HPDE6-E6E7 (cell line): ENCODE measurements around the gene CALN1.
"Not testable (repeated sequence)": the region's sequence is repeated elsewhere in the genome, so short reads cannot be mapped to it uniquely, and the experiment has no call there.

Experiments
- DNase-seq: peaks from one replicate; pipeline ENCODE4 v3.0.0; 2011; ENCODE audit warnings: missing footprints; ENCODE audit errors: extremely low spot score

The CALN1 gene

DNA sequence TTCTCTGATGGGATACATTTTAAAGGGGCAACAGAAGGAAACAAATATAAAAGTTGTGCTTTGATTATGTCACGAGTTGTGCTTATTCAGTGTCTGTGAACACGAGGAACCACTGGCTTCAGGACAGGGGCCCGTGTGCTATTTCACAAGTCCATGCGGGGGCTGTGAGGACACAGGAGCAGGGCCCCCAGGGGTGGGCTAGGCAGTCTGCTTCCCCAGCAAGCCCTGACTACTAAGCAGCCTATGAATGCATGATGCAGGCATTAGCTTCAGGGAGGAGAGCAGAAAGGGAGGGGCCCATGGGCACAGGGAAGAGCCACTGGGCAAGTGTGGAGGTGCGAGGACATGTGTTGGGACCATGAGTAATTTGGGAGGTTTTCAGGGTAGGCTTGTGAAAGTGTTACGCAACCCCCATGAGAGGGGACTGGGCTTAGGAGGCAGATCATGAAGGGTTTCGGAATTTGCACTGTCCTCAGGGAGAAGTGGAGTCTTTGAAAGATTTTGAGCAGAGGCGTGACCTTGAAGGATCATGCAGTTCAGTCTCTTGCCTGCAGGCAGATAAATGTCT lies 424.9 kb downstream of the CALN1 start:
- DNase-seq: no peak

DNA sequence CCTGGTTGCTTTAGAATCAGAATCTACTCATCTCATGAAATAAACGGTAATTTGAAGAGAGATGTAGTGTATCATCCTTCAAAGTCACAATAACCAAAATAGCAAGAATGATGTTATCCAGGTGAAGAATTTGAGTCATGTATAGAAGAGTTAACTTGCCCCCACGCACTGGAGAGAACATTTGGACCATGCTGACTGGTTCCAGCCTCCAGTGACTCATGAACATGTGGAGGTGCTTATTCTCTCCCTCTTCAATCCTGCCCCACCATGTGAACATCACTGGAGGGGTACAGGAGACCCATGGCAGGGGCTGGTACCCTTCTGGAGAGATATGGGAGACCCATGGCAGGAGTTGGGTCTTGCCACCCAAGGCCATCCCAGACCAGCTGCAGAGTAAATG lies 427.8 kb downstream of the CALN1 start:
- no peak for DNase-seq

DNA sequence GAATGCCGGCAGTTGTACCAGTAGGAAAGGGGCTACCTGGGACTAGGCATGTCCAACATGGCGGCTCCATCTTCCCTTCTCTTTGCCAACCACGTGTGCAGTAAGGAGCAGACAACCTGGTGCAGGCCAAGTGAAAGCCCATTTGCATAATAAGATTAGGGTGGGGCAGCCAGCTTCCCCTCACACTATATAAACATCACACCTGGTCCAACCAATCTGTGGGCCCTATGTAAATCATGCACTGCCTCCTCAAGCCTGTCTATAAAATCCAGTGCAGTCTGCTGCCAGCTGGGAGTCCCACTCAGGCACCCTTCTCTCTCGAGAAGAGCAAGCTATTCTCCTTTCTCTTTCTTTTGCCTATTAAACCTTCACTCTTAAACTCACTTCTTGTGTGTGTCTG lies 429.3 kb downstream of the CALN1 start:
- DNase-seq: no peak

DNA sequence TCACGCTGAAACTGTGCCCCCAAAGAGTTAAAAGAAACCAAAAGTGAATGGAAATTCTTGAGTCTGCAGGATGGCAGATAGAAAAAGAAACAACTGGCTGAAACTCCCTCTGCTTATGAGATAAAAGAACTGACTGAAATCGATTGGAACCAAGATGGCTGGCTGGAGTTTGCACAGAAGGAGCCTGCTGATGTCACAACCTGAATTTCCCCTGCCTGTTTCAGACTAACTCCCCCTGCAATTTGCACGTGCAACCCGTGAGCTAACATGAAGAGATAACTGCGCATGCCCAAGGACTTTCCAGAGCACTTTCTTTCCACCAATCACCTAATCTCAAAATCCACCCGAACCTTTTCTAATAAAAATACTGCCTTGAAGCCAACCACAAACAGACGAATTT lies 435.5 kb downstream of the CALN1 start:
- DNase-seq: no peak

DNA sequence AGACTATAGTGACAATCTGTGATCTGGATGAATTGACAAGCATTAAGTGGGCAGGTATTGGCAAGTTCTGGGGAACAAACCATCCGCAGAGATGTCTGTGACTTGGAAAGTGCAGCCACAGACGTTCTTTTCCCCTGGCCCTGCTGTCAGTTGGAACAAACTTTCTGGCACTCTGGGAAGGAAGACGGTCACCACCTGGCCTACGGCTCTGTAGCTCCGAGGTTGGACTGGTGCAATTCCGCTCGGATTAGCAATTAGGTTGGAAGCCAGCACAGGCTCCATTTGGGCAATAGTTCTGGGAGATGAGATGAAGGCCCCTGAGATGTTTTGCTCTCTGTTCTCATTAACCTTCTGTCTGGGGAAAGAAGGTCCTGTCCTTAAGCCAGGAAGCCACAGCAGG lies 437.5 kb downstream of the CALN1 start:
- DNase-seq: no peak

DNA sequence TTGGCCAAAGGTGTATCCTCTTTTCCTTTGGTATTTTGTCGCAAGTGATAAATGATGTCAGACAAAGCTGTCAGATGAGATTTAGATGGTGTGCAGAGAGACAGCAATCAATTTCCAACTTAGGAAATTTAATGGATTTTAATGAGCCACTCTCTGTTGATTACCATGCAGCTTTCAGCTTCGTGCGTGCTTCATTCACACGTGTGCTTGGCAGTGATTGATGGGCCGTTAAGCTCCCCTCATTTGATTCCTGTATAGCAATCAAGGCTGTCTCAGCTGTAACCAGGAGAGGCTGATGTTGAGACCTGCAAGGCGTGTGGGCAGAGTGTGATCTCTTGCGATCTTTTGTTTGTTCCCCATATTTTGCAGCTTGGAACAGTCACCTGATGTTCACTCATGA lies 439.6 kb downstream of the CALN1 start:
- DNase-seq: no peak

DNA sequence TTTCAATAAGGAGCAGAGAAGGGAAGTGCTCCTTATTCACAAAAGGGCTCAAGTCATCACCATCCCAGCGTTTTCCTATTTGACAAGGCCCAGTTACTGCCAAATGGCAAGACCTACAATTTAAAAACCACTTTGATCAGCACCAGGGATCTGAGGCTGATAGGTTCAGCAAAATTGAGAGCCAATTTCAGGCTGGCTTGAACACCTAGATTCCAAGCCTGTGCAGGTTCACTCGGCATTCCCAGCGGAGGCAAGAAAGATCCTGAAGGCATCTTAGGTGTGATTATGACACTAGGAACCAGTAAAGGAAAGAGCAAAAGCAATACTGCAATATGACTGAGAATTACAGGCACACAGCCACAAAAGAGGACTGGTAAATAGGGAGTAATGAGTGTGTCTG lies 441.4 kb downstream of the CALN1 start:
- no peak for DNase-seq

DNA sequence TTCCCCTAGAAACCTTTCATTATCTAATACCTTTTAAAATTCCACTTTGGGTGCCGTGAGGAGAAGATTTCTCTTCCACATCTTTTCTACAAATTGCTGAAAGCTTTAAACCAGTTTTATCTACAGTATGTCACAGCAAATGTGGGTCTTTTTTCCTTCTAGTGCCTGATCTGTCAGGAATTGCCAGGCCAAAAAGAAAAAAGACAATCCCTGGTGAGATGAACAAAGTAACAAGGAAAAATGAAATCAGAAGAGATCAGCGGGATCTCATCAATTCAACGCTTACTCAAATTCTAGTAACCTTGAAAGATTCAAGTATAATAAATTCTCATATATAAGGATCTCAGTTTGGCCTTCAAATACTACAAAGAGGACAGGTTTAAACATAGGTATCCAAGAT lies 449.5 kb downstream of the CALN1 start:
- no peak for DNase-seq

DNA sequence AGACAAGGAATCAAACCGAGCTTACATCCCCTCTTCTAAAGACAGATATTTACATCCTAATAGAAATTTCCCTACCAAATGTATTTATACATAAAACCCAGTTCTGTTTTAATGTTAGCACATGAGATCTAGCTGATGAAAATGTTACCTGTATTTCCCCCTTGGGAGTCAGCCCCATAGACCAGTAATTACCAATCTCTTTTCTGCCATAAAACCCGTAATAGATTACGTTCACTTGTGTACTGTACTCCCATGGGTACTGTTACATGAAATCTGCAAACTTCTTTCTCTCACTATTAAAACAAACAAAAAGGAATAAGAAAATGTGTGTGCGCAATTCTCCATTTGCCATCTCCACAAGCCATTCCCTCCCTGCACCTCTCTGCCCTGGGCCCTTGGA lies 450.9 kb downstream of the CALN1 start:
- no peak for DNase-seq

DNA sequence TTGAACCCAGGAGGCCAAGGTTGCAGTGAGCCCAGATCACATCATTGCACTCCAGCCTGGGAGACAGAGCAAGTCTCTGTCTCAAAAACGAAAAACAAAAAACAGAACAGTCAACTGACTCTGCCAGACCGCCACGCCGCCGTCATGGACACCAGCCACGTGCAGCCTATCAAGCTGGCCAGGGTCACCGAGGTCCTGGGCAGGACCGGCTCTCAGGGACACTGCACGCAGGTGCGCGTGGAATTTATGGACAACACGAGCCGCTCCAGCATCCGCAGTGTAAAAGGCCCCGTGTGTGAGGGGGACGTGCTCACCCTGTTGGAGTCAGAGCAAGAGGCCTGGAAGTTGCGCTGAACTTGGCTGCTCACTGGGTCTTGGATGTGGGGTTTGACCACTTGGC lies 470.0 kb downstream of the CALN1 start:
- no peak for DNase-seq

DNA sequence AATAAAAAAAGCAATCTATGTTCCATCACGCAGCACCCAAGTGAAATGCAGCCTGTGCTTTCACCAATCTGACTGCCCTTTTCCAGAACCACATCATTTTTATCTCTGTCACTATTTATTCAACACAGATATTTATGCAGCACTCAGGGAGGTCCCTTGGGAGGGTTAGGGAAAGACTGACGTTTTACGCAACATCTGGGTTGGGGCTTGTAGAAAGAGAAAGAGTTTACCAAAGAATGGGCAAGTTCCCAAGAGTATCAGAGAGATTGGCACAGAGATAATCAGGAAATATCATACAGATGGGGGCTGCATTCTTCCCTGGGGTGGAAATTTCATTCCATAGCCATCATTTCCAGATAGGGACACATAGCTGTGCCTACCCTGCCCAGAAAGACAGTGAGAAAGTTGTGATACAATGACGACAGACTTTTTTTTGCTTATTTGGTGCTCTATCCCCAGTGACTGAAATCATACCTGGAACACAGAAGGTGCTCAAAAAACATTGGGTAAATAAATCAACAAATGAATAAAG lies 474.2 kb downstream of the CALN1 start:
- DNase-seq: no peak

DNA sequence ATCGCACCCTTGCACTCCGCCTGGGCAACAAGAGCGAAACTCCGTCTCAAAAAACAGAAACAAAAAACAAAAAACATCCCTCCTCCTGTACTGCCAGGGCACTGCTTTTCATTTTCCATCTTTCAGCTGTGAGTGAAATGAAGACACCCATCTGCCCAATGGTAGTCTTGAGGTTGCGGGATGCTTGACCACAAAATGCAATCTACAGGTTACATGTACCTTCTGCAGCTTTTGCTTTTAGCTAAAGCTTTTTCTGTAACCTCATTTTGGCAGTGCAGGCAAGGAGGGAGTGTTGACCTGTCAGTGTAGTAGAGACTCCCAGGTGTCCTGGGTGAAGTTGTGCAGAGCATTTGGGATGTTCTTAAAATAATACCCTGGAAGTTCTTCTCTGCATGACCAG lies 476.5 kb downstream of the CALN1 start:
- DNase-seq: no peak

DNA sequence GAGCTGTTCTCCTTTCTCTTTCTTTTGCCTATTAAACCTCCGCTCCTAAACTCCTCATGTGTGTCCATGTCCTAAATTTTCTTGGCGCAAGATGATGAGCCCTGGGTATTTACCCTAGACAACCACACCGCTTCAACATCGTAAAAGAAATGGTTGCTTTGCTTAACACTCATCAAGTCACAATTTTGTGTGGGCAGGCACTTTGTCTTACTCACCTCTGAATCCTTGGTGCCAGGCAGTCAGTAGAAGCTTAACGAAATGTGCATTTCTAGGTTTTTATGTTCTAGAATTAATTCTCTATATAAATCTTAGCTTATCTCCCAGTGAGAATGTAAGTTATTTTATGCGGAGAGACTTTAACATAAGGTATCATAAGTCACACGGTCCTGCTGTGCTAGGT lies 478.7 kb downstream of the CALN1 start:
- no peak for DNase-seq

DNA sequence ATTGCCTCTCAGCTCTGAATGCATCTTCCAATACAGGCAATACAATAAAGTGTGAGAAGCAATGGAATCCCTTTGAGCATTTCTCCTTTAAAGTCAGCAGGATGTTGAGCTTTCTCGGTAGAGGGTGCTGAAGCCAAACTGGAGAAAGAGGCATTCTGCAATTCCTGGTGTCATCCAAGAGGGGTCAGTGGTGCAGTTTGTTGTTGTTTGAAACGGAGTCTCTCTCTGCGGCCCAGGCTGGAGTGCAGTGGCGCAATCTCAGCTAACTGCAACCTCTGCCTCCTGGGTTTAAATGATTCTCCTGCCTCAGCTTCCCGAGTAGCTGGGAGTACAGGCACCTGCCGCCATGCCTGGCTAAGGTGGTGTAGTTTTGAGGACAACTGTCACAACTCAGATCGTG lies 486.5 kb downstream of the CALN1 start:
- DNase-seq: no peak

DNA sequence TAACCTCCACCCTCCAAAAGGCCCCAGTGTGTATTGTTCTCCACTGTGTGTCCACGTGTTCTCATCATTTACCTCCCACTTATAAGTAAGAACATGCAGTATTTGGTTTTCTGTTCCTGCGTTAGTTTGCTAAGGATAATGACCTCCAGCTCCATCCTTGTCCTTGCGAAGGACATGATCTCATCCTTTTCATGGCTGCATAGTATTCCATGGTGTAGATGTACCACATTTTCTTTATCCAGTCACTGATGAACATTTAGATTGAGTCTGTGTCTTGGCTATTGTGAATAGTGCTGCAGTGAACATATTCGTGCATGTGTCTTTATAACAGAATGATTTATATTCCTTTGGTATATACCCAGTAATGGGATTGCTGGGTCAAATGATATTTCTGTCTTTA lies 497.9 kb downstream of the CALN1 start:
- DNase-seq: not testable (repeated sequence)

DNA sequence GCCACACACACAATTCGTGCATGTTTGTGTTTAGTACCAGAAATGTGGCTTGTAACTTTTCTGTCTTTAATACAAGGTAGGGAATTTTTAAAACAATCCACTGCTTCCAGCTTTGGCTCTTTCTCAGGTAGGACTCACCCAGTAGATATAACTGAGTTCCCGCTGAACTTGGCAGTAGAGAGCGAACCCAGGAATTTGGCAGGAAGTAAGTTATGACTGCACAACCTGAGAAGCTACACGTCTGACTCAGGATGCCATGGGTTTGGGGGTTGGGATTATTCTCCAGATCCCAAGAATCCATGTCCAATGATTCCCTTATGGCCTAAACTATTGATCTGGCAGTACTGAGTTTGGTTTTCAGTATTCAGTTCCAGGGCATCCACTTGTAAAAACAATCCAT lies 499.7 kb downstream of the CALN1 start:
- DNase-seq: no peak

DNA sequence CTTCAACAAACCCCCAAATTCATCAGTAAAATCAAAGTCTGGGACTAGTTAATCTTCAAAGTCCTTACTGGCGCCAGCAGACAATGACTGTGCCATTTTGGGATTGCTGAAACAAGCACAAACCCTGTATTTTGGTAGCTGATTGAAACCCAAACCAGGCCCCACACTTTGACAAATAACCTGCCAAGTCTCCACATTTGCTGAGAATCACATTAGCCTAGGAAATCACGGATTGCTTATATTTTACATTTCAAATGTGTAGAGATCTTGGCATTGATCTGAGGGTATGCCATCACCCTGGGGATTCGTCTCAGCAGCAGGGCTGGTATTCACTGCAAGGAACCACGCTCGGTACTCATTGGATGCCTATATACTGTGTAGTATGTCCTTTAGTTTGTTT lies 501.1 kb downstream of the CALN1 start:
- no peak for DNase-seq

DNA sequence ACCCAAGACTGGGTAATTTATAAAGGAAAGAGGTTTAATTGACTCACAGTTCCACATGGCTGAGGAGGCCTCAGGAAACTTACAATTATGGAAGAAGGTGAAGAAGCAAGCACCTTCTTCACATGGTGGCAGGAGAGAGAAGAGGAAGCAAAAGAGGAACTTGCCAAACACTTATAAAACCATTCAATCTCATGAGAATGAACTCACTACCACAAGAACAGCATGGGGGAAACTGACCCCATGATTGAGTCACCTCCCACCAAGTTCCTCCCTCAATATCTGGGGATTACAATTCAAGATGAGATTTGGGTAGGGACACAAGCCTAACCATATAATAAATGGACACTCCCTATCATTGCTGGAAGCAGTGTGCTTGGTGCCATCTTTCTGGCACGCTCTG lies 506.3 kb downstream of the CALN1 start:
- no peak for DNase-seq

DNA sequence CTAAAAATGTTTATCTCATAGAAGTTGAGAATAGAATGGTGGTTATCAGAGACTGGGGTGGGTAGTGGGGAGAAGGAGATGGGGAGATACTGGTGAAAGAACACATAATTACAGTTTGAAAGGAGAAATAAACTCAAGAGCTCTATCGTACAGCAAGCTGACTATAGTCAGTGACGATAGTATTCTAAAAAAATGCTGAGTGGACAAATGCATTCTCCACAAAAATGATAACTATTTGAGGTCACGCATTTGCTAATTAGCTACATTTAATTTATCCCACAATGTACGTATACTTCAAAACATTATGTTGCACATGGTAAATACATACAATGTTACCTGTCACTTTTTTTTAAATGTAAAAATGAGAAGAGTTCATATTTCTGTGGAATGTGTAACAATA lies 507.7 kb downstream of the CALN1 start:
- DNase-seq: no peak

DNA sequence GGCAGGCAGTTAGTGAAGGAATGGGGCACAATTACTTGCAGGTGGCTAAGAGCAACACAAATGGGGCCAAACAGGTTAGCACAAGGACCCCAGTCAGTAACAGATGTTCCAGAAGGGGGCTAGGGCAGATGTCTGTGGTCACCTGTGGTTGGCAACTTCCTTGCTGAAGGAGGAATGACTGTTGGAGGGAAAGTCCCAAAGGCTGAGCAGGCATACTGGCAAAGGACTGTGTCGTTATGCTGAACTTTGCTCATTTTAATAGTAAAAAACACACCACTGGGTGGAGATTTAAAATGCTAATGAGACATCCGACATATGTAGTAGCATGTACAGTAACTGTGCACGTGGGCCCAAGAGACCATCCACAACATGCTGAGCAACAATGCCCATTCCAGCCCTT lies 511.6 kb downstream of the CALN1 start:
- no peak for DNase-seq

DNA sequence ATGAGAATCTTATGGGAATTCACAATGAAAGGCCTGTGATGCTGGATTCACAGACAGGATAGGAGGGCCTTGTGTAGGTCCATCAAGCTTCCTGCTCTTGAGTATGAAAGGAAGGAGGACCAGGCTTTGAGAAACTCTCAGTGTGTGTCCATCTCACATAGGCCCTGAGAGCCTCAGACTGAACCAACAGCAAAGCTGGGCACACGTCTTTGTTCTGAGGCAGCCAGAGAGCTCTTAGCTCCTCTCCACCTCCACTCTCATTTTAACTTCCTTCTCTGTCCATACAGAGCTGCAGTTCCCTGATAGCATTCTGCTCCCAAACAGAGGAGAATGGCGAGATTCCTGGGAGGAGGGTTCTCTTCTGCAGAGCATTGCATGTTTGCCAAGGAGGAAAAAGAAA lies 515.6 kb downstream of the CALN1 start:
- DNase-seq: no peak

DNA sequence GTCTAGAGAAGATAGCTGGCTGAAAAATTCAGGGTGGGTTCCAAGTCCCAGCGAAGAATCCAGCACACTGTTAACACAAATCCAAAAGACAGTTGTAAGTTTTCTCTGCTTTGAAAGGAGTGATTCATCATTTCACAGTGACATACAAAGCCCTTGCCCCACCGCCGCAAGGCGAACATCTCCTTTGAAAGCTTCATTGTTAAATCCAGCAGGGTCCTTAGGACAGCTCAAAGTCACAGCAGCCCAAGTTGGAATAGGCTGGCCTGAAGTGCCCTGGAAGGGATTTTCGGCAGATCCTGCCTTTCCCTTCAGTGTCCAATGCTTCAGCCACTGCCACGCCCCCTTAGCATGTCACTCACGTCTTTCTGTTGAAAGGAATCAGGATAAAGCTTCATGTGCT lies 526.1 kb downstream of the CALN1 start:
- no peak for DNase-seq

DNA sequence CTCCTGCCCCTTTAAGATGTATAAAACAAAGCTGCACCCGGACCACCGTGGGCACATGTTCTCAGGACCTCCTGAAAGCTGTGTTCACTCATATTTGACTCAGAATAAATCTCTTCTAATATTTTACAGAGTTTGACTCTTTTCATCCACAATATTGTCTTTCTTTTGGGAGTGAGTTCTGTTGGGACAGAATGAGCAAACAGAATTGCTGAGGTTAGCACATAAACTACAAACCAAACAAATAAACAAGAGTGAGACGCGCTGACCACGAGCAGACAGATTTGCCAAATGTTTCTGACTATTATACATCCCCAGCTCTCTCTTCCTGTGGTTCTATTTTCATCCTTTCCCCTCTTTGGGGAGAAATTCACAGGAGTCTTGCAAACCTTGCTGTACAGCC lies 526.7 kb downstream of the CALN1 start:
- DNase-seq: no peak

DNA sequence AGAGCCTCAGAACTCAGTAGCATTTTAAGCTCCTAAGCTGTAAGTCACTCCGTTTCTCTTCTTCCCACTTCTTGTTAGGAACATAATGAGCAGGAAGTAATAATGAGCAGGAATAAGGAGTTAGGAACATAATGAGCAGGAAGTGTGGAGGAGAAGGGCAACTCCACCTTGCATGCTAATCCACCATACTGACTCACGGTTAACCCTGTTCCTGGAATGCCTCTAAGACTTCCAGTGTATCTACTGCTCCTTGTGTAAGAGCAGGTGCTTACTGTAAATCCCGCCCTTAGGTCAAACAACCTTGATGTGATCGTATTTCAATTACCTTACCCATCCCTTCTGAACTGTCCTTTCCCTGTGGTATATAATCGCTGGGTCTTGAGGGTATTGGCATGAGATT lies 528.7 kb downstream of the CALN1 start:
- DNase-seq: no peak

DNA sequence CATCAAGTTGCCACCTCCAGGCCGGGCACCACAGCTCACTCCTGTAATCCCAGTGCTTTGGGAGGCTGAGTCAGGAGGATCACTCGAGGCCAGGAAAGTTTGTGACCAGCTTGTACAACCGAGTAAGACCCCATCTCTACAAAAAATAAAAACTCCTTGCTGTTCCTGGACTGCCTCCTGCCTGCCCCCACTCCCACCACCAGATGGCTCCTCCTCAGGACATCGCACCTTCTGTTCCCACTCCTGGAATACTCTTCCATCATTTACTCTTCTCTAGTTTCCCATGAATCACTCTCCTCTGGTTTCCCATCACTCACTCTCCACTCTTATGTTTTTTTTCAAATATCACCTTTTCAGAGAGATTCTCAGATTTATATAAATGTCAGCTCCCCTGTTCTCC lies 540.7 kb downstream of the CALN1 start:
- no peak for DNase-seq
